Testis (tissue), 2 donors: ENCODE results near the gene GORASP1.

Source experiments
- POLR2A ChIP-seq: fragments of 450-650 bp; IDR thresholded peaks from one replicate; pipeline ENCODE4 v1.6.1; 2017; ENCODE audit warnings: antibody characterized with exemption, mild to moderate bottlenecking, moderate library complexity
- TF ChIP-seq, protein P1 (sequence below), 3 experiments: fragments of 450-650 bp in 2 of 3; fragments of 200-600 bp in 1 of 3; sonication (generic) in 1 of 3; IDR thresholded peaks; one replicate each; pipeline ENCODE4 v1.5.1; 2016 to 2019; ENCODE audit warnings: antibody characterized with exemption in 3 of 3, mild to moderate bottlenecking in 2 of 3, moderate library complexity in 1 of 3

DNA sequence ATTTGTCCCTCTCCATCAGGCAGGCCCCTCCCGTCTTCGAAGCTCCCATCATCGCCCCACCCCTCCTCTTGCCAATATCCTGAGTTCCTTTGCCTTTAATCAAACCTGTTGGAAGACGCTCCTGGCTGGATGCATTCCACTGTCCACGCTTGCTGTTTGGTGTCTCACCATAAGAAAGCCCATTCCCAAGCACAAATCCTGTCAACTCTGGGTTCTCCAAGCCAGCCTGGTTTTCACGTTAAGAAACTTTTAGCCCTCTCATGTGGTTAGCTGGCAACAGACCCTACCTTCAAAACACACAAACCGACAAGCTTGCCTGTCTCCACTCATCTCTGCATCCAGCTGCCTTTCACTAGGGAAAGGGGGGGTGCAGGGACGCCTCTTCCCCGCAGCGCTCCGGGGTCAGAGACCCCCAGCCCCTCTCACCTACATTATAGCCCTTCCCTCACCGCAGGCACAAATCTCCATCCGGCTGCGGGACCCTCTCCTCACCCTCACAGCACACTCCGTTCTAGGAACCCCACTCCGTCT is 1.1 kb downstream of the GORASP1 start:
- TF ChIP-seq, protein P1, sequence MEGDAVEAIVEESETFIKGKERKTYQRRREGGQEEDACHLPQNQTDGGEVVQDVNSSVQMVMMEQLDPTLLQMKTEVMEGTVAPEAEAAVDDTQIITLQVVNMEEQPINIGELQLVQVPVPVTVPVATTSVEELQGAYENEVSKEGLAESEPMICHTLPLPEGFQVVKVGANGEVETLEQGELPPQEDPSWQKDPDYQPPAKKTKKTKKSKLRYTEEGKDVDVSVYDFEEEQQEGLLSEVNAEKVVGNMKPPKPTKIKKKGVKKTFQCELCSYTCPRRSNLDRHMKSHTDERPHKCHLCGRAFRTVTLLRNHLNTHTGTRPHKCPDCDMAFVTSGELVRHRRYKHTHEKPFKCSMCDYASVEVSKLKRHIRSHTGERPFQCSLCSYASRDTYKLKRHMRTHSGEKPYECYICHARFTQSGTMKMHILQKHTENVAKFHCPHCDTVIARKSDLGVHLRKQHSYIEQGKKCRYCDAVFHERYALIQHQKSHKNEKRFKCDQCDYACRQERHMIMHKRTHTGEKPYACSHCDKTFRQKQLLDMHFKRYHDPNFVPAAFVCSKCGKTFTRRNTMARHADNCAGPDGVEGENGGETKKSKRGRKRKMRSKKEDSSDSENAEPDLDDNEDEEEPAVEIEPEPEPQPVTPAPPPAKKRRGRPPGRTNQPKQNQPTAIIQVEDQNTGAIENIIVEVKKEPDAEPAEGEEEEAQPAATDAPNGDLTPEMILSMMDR (IDR thresholded peaks at IDR 0.05) = no peak
- no peak for TF ChIP-seq POLR2A
